Esophagus (tissue), 2 donors: ENCODE measurements around the gene GEMIN7. TPM values are rescaled to one million over a fixed set of nuclear protein-coding genes. Genes with fewer than 3 reads are reported as not detected.

Source experiments
- H3K27ac ChIP-seq, 2 donors: one replicate each; pipeline ENCODE4 v1.5.1; 2013; ENCODE audit warnings: low read depth in 2 of 2, mild to moderate bottlenecking in 2 of 2, inconsistent platforms in 1 of 2, low read length in 1 of 2, moderate library complexity in 1 of 2
- H3K27me3 ChIP-seq, 2 donors: one replicate each; pipeline ENCODE4 v1.6.1; 2013; ENCODE audit warnings: low read length in 2 of 2, control low read depth in 1 of 2, mild to moderate bottlenecking in 1 of 2; ENCODE audit not compliant: insufficient read depth in 2 of 2, control insufficient read depth in 1 of 2
- H3K36me3 ChIP-seq, 2 donors: one replicate each; pipeline ENCODE4 v1.6.1; 2013; ENCODE audit warnings: low read length in 1 of 2; ENCODE audit not compliant: control insufficient read depth in 2 of 2, insufficient read depth in 2 of 2
- H3K4me1 ChIP-seq, 2 donors: one replicate each; pipeline ENCODE4 v1.6.1; 2013; ENCODE audit warnings: low read length in 1 of 2; ENCODE audit not compliant: control insufficient read depth in 2 of 2, insufficient read depth in 2 of 2
- H3K4me3 ChIP-seq, 2 donors: one replicate each; pipeline ENCODE4 v1.5.1; 2013; ENCODE audit warnings: low read length in 2 of 2, mild to moderate bottlenecking in 2 of 2, low read depth in 1 of 2, moderate library complexity in 1 of 2
- H3K9me3 ChIP-seq, 2 donors: one replicate each; pipeline ENCODE4 v1.6.1; 2013; ENCODE audit warnings: mild to moderate bottlenecking in 2 of 2, low read depth in 1 of 2, low read length in 1 of 2, moderate library complexity in 1 of 2; ENCODE audit not compliant: control insufficient read depth in 2 of 2, insufficient read depth in 1 of 2
- WGBS, 2 donors: extraction: QIAGEN DNeasy Blood & Tissue Kit; methylation state at CpG; one replicate each; pipeline ENCODE4 v1.1.7; 2013; 5-methylcytosine and 5-hydroxymethylcytosine counted together
- polyA plus RNA-seq, 2 donors: library from polyadenylated mRNA; stranded (reverse); fragments of 200-250 nt; gene quantifications; one replicate each; pipeline ENCODE4 v1.2.3, GENCODE V29; 2013
- donor health status: healthy with polysubstance abuse.
- donor health status: Bipolar disorder and iron deficiency.

The GEMIN7 gene
- polyA plus RNA-seq, 2 donors, result 20.7 to 21.3 TPM

GRCh38 chr19:45095496-45096413, 16.7 kb downstream of the GEMIN7 start:
- H3K4me1 ChIP-seq, result peaks cover 11 to 37% of the 10 kb centered on the region in 2 donors

GRCh38 chr19:45096700-45097099, 17.6 kb downstream of the GEMIN7 start:
- WGBS, 2 donors, result 88 to 92% methylated on average over 7 of the region's 7 CpGs
- peaks cover 0 to 3% of the 10 kb centered on the region in 2 donors for H3K36me3 ChIP-seq
- H3K9me3 ChIP-seq, result no peaks in the 10 kb centered on the region
- H3K4me3 ChIP-seq, result no peak overlapping the region
- no peak overlapping the region for H3K27ac ChIP-seq
- peaks cover 13 to 36% of the 10 kb centered on the region in 2 donors for H3K4me1 ChIP-seq
- H3K27me3 ChIP-seq, result no peaks in the 10 kb centered on the region

More at GRCh38 chr19:45095496-45096413, 16.7 kb downstream of the GEMIN7 start:
- no peaks in the 10 kb centered on the region for H3K27me3 ChIP-seq
- no peak overlapping the region for H3K4me3 ChIP-seq
- 86 to 89% methylated on average over 14 of the region's 14 CpGs for WGBS, 2 donors
- H3K9me3 ChIP-seq, result no peaks in the 10 kb centered on the region
- no peak overlapping the region for H3K27ac ChIP-seq
- peaks cover 0 to 3% of the 10 kb centered on the region in 2 donors for H3K36me3 ChIP-seq

GRCh38 chr19:45097450-45097775, 18.4 kb downstream of the GEMIN7 start:
- Histone ChIP-seq H3K4me1 (peaks cover 15 to 36% of the 10 kb centered on the region in 2 donors), H3K9me3 (no peaks in the 10 kb centered on the region), H3K4me3 (no peak overlapping the region), H3K36me3 (peaks cover 0 to 3% of the 10 kb centered on the region in 2 donors), H3K27me3 (no peaks in the 10 kb centered on the region), H3K27ac (no peak overlapping the region)
- whole genome bisulfite sequencing, 2 donors, result 77 to 89% methylated on average over 7 of the region's 7 CpGs

- Histone ChIP-seq H3K27me3 (no peaks in the 10 kb centered on the region), H3K36me3 (peaks cover 0 to 3% of the 10 kb centered on the region in 2 donors), H3K9me3 (no peaks in the 10 kb centered on the region), H3K4me3 (no peak overlapping the region), H3K4me1 (peaks cover 15 to 37% of the 10 kb centered on the region in 2 donors), H3K27ac (peak overlapping the region in 1 of 2 donors; percentile 38)
- WGBS, 2 donors, result 58 to 59% methylated on average over 16 of the region's 16 CpGs
Measured at GRCh38 chr19:45097776-45098520, 18.9 kb downstream of the GEMIN7 start.

GRCh38 chr19:45098521-45099466, 19.7 kb downstream of the GEMIN7 start:
- Histone ChIP-seq H3K4me1 (peaks cover 16 to 42% of the 10 kb centered on the region in 2 donors), H3K4me3 (no peak overlapping the region), H3K27ac (peak overlapping the region; percentile 62 to 86)

GRCh38 chr19:45099467-45100191, 20.6 kb downstream of the GEMIN7 start:
- Histone ChIP-seq H3K4me3 (no peak overlapping the region), H3K9me3 (no peaks in the 10 kb centered on the region), H3K27me3 (no peaks in the 10 kb centered on the region), H3K4me1 (peaks cover 20 to 43% of the 10 kb centered on the region in 2 donors), H3K27ac (peak overlapping the region; percentile 62 to 86), H3K36me3 (peaks cover 0 to 3% of the 10 kb centered on the region in 2 donors)
- WGBS, 2 donors, result 42 to 47% methylated on average over 25 of the region's 25 CpGs

More at GRCh38 chr19:45098521-45099466, 19.7 kb downstream of the GEMIN7 start:
- Histone ChIP-seq H3K9me3 (no peaks in the 10 kb centered on the region), H3K27me3 (no peaks in the 10 kb centered on the region), H3K36me3 (peaks cover 0 to 3% of the 10 kb centered on the region in 2 donors)
- WGBS, 2 donors, result 30 to 33% methylated on average over 15 of the region's 15 CpGs

GRCh38 chr19:45100201-45100600, 21.1 kb downstream of the GEMIN7 start:
- Histone ChIP-seq H3K27me3 (no peaks in the 10 kb centered on the region), H3K36me3 (peaks cover 0 to 3% of the 10 kb centered on the region in 2 donors), H3K9me3 (no peaks in the 10 kb centered on the region), H3K27ac (peak overlapping the region in 1 of 2 donors; percentile 86), H3K4me3 (no peak overlapping the region), H3K4me1 (peaks cover 23 to 44% of the 10 kb centered on the region in 2 donors)
- WGBS, 2 donors, result 55 to 78% methylated on average over 3 of the region's 3 CpGs

- Histone ChIP-seq H3K36me3 (peaks cover 0 to 6% of the 10 kb centered on the region in 2 donors), H3K4me3 (no peak overlapping the region), H3K4me1 (peaks cover 23 to 46% of the 10 kb centered on the region in 2 donors), H3K27me3 (no peaks in the 10 kb centered on the region), H3K9me3 (no peaks in the 10 kb centered on the region), H3K27ac (peak overlapping the region in 1 of 2 donors; percentile 86)
- WGBS, 2 donors, result 72 to 82% methylated on average over 8 of the region's 8 CpGs
Measured at GRCh38 chr19:45100846-45101252, 21.8 kb downstream of the GEMIN7 start.
